Pancreas (tissue), 10 donors: ENCODE data around the gene CTNNA3. TPM values are rescaled to one million over a fixed set of nuclear protein-coding genes. Genes with fewer than 3 reads are reported as not detected.

Experiments
- ATAC-seq, 4 donors: fragments of 200-7000 bp; cut with Tn5 transposase; one replicate each; pipeline versions ENCODE4 v1.8.0 to v1.9.1; 2020; ENCODE audit warnings: mild to moderate bottlenecking in 4 of 4, moderate library complexity in 4 of 4
- DNase-seq, 6 donors: peaks; one replicate each; pipeline ENCODE4 v3.0.0-alpha.2; 2020
- FAIRE-seq: peaks from 2 replicates; lab custom pipeline; 2012; peaks lifted over from hg19 to GRCh38; lab: Jason Lieb, UNC
- H3K27ac ChIP-seq, 4 donors: fragments of 200-600 bp; sonication (generic); 1 replicate in 3 of 4; 2 replicates in 1 of 4; pipeline versions ENCODE4 v1.5.0 to v1.8.0; 2020
- H3K27me3 ChIP-seq, 4 donors: fragments of 200-600 bp; one replicate each; pipeline ENCODE4 v1.8.0; 2021
- H3K36me3 ChIP-seq, 3 donors: fragments of 200-600 bp; sonication (generic) in 1 of 3; one replicate each; pipeline versions ENCODE4 v1.5.0 to v1.8.0; 2020 to 2021
- H3K4me1 ChIP-seq, 3 donors: fragments of 200-600 bp; one replicate each; pipeline ENCODE4 v1.8.0; 2021
- H3K4me3 ChIP-seq, 4 donors: fragments of 200-600 bp; sonication (generic) in 2 of 4; one replicate each; pipeline versions ENCODE4 v1.5.0 to v1.8.0; 2020 to 2021
- H3K9me3 ChIP-seq, 4 donors: fragments of 200-600 bp; one replicate each; pipeline ENCODE4 v1.8.0; 2021
- WGBS, 2 donors: extraction: QIAGEN DNeasy Blood & Tissue Kit; methylation state at CpG; one replicate each; pipeline ENCODE4 v1.1.7; 2013; 5-methylcytosine and 5-hydroxymethylcytosine counted together
- intact Hi-C, 3 donors: fragments of 100-400 bp; cut with DNase I; formaldehyde crosslinking; loops; one replicate each; pipeline versions ENCODE4 v1.11.1 to v1.14.2; 2022
- polyA plus RNA-seq, 2 donors: library from polyadenylated mRNA; stranded (reverse); fragments of 200-250 nt; gene quantifications; one replicate each; pipeline ENCODE4 v1.2.3, GENCODE V29; 2013
- total RNA-seq, 6 donors: library from RNA; stranded (reverse); fragmentation: NEBNext Ultra II Directional in 4 of 6; extraction: Animal tissue kit (Norgen Biotek cat#: 25700) in 4 of 6; gene quantifications; one replicate each; pipeline versions ENCODE4 v1.2.1 to v1.2.4, GENCODE V29; 2021 to 2023
- TF ChIP-seq, protein P1 (sequence below), 4 donors: fragments of 200-600 bp; sonication (generic) in 3 of 4; IDR thresholded peaks; one replicate each; pipeline versions ENCODE4 v1.5.0 to v1.8.0; 2021; ENCODE audit warnings: antibody characterized with exemption in 4 of 4
- donor health status: healthy with polysubstance abuse.
- donor health status: DM: no; HTN: no; CAD: no; lungs with moderate emphysema.
- donor health status: DM: no; HTN: no; CAD: no.
- donor health status: control.
- donor health status: control.
- donor health status: Bipolar disorder and iron deficiency.
- donor health status: DM: yes; HTN: yes; CAD: no.
- donor health status: DM: no; HTN: no; CAD: no.
- donor health status: DM: no; HTN: no; CAD: no.
- donor health status: DM: yes; HTN: yes; CAD: no.

The CTNNA3 gene
- total and polyA plus RNA-seq, 8 donors, result 0.02 to 0.83 (median 0.21) TPM

DNA sequence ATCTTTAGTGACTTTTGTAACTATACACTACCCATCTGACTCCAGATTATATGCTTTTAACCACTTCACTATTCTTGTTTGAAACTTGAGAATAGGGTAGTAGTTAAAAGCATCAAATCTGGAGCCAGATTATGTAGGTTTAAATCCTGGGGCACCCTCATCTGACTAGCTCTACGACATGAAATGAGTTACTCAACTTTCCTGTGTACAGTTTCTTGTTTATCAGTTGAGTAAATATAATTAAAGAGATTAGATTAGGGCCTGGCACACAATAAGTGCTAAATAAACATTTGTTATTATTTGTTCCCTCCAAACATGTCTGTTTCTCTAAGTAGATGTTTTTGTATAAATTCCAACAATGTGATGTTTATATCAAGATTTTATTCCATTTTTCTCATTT, 1255.4 kb downstream of the CTNNA3 start:
- intact Hi-C loops, result no loop called here
- no peaks in the 10 kb centered on the region for H3K9me3 ChIP-seq
- no peak overlapping the region for H3K27ac ChIP-seq
- H3K4me1 ChIP-seq, result no peaks in the 10 kb centered on the region
- 8 to 10% methylated on average over 1 of the region's 1 CpG for WGBS, 2 donors
- DNase-seq, result no peak
- no peaks in the 10 kb centered on the region for H3K36me3 ChIP-seq
- peak in 1 of 4 donors; percentile 70 for ATAC-seq
- no peaks in the 10 kb centered on the region for H3K27me3 ChIP-seq
- no peak overlapping the region for H3K4me3 ChIP-seq
- FAIRE-seq, result no peak
- TF ChIP-seq, protein P1, sequence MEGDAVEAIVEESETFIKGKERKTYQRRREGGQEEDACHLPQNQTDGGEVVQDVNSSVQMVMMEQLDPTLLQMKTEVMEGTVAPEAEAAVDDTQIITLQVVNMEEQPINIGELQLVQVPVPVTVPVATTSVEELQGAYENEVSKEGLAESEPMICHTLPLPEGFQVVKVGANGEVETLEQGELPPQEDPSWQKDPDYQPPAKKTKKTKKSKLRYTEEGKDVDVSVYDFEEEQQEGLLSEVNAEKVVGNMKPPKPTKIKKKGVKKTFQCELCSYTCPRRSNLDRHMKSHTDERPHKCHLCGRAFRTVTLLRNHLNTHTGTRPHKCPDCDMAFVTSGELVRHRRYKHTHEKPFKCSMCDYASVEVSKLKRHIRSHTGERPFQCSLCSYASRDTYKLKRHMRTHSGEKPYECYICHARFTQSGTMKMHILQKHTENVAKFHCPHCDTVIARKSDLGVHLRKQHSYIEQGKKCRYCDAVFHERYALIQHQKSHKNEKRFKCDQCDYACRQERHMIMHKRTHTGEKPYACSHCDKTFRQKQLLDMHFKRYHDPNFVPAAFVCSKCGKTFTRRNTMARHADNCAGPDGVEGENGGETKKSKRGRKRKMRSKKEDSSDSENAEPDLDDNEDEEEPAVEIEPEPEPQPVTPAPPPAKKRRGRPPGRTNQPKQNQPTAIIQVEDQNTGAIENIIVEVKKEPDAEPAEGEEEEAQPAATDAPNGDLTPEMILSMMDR (IDR thresholded peaks at IDR 0.05), result no peak

DNA sequence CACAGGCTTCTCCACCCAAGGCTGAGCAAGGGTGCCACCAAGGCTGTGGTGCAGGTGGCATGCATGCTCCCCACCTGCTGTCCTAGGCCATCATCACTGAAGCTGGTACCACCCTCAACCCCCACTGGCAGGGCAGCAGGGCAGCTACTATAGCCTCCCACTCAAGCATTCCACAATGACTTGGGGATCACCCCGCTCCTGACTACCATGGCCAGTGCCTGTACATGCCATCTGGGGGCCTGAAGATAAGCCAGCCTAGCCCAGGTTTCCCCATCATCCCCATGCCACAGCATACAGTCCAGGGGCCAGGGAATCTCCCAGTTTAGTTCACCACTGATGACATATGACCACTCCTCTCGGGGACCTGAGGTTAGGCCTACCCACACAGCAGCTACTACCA, 1281.1 kb downstream of the CTNNA3 start:
- peak in 1 of 6 donors; percentile 40 for DNase-seq
- TF ChIP-seq, protein P1 (IDR thresholded peaks at IDR 0.05), result no peak
- H3K9me3 ChIP-seq, result peaks cover 0 to 3% (median 0%) of the 10 kb centered on the region in 4 donors
- 83 to 85% methylated on average over 2 of the region's 2 CpGs for WGBS, 2 donors
- no peak for FAIRE-seq
- H3K4me3 ChIP-seq, result no peak overlapping the region
- H3K27me3 ChIP-seq, result no peaks in the 10 kb centered on the region
- H3K36me3 ChIP-seq, result no peaks in the 10 kb centered on the region
- intact Hi-C loops, result no loop called here
- ATAC-seq, result no peak
- H3K27ac ChIP-seq, result no peak overlapping the region
- no peaks in the 10 kb centered on the region for H3K4me1 ChIP-seq

DNA sequence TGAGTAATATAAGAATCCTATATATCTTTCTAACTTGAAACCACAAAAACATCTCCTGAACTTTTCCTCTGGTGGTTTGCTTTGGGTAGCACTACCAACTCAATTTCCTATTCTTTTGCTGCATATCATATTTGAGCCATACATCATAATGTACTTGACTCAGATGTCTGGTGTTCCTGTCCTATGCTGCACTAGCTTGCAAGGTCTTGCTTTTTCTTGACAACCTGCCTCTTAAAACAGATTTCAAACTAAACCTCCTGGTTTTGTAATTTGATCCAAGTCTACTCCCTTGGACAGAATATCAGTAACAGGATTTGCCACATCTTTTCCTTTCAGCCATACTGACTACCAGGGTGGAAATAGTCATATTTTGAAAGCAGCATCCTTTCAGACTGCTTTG, 1290.4 kb downstream of the CTNNA3 start:
- no peak for ATAC-seq
- H3K4me1 ChIP-seq, result no peaks in the 10 kb centered on the region

DNA sequence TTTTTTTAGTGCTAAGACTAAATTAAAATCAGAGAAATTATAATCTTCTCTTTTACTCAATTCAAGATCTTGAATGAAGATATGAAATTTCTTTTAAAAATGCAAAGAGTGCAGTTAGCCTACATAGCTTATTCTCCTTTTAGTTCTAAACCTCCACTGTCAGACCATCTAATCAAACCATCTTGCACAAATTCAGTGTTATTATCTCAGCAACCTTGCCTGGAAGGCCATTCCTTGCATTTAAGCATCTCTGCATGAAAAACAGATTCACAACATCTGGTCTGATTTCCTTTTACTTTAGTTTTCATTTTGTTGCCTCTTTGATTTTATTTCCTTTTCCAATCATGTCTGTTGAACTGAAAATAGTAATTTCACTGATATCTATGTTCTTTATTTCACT, 1297.3 kb downstream of the CTNNA3 start:
- Histone ChIP-seq H3K4me3 (no peak overlapping the region), H3K27ac (no peak overlapping the region), H3K36me3 (no peaks in the 10 kb centered on the region), H3K9me3 (no peaks in the 10 kb centered on the region), H3K27me3 (no peaks in the 10 kb centered on the region), H3K4me1 (no peaks in the 10 kb centered on the region)
- no peak for ATAC-seq
- no peak for FAIRE-seq
- intact Hi-C loops, result no loop called here
- no peak for DNase-seq
- TF ChIP-seq, protein P1 (IDR thresholded peaks at IDR 0.05), result no peak

More for the DNA sequence above, 1290.4 kb downstream of the CTNNA3 start:
- TF ChIP-seq, protein P1 (IDR thresholded peaks at IDR 0.05), result no peak
- intact Hi-C loops, result no loop called here
- H3K9me3 ChIP-seq, result no peaks in the 10 kb centered on the region
- H3K36me3 ChIP-seq, result no peaks in the 10 kb centered on the region
- no peak overlapping the region for H3K27ac ChIP-seq
- H3K27me3 ChIP-seq, result no peaks in the 10 kb centered on the region
- no peak for DNase-seq
- no peak overlapping the region for H3K4me3 ChIP-seq
- FAIRE-seq, result no peak

DNA sequence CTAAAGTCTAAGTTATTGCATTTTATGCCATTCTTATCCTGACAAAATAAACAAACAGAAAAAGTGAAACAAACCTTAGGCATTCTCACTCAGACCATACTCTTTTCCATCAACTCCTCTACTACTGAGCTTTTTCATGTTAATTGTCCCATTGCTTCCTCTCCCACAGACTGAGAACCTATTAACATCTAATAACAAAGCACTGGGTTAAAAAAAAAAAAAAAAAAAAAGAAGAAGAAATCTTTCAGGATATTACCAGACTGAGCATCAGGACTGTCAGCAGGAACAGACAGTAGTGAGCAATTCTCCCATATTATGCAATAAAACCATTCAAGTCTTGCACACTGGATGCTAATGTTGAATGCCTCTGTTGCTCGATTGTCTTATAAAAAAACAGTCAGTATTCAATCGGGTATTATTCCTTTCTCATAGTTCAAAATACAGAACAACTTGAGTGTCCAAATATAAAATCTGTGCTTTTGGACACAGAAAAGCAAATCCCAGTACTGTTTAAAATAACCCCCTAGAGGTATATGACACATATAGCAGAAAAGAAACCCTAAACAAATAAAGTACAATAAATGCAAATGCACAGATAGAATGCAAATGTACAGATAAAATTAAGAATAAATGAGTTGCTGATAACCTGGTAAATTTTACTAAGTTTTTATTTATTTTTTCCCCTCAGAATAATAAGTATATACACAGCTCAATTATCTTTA, 1301.5 kb downstream of the CTNNA3 start:
- no peak overlapping the region for H3K4me3 ChIP-seq
- H3K9me3 ChIP-seq, result no peaks in the 10 kb centered on the region
- FAIRE-seq (no peak), ATAC-seq (no peak), DNase-seq (no peak)
- TF ChIP-seq, protein P1 (IDR thresholded peaks at IDR 0.05), result no peak
- intact Hi-C loops, result no loop called here
- no peaks in the 10 kb centered on the region for H3K27me3 ChIP-seq
- H3K27ac ChIP-seq, result no peak overlapping the region
- no peaks in the 10 kb centered on the region for H3K36me3 ChIP-seq
- 70% methylated on average over 2 of the region's 2 CpGs for WGBS, 2 donors
- no peaks in the 10 kb centered on the region for H3K4me1 ChIP-seq
